Effector memory CD8-positive, alpha-beta T cell (primary cell): Measurements from ENCODE around the gene GKN2.

Source experiments
- ATAC-seq: fragments of 150-1000 bp; cut with Tn5 transposase; replicated peaks from 2 replicates; pipeline ENCODE4 v1.10.0; 2021; ENCODE audit warnings: mild to moderate bottlenecking, moderate library complexity
- DNase-seq, 3 experiments: peaks; one replicate each; pipeline ENCODE4 v3.0.0; 2021
- H3K27ac Mint-ChIP-seq, 2 donors: one replicate each; pipeline ENCODE4 v1.8.0; 2022; ENCODE audit warnings: mild to moderate bottlenecking in 2 of 2, mixed read lengths in 2 of 2, moderate library complexity in 2 of 2
- H3K27me3 Mint-ChIP-seq, 2 donors: one replicate each; pipeline ENCODE4 v1.8.0; 2022; ENCODE audit warnings: mixed read lengths in 2 of 2
- H3K36me3 Mint-ChIP-seq: one replicate; pipeline ENCODE4 v1.8.0; 2022; ENCODE audit warnings: mild to moderate bottlenecking, moderate library complexity, mixed read lengths; ENCODE audit not compliant: insufficient read depth
- H3K4me1 Mint-ChIP-seq, 2 donors: one replicate each; pipeline ENCODE4 v1.8.0; 2022; ENCODE audit warnings: low read depth in 2 of 2, mixed read lengths in 2 of 2
- H3K4me3 Mint-ChIP-seq, 2 donors: one replicate each; pipeline ENCODE4 v1.8.0; 2022; ENCODE audit warnings: mild to moderate bottlenecking in 2 of 2, mixed read lengths in 2 of 2, moderate library complexity in 2 of 2
- H3K9me3 Mint-ChIP-seq, 2 donors: one replicate each; pipeline ENCODE4 v1.8.0; 2022; ENCODE audit warnings: mixed read lengths in 2 of 2
- total RNA-seq, 9 experiments: gene quantifications; one replicate each; lab custom pipeline; 2026; lab: John Stamatoyannopoulos, UW

GKN2 gene, protein sequence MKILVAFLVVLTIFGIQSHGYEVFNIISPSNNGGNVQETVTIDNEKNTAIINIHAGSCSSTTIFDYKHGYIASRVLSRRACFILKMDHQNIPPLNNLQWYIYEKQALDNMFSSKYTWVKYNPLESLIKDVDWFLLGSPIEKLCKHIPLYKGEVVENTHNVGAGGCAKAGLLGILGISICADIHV
- total RNA-seq = 0 reads per million in 9 experiments

DNA sequence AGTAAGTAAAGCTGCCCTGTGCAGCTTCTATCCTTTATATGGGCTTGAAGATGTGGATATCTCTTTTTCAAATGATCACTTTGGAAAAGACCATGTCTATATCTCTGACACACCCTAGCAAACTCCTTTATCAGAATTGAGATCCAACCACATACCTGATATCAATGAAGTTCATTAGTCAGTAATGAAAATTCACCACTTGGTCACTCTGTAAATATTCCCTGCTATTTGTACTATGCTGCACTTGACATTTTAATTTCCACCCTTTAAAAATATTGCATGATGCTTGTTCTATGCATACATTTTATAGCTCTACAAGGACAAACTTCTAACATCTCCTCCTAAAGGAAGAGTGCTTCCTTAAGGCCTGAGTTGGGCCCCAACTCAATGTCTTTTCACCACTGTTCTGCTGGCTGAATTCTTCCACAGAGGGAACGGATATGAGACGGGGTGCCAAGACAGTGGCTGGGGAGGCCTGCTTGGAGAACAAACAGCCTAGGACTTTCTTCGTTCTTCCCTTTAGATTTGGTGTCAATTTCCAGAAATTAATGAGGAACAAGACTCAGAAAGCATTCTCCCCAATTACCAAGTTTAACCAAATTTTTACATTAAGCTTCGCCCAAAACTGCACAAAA, at the start of gene GKN2:
GKN2 (minus strand) TSS at position 7 of the 635 bp plus-strand sequence. CDS start 32 bp downstream, outside the sequence.
- Mint-ChIP-seq H3K27me3 (peaks cover 53 to 55% of the 10 kb centered on the region in 2 donors), H3K4me1 (no peaks in the 10 kb centered on the region), H3K36me3 (no peaks in the 10 kb centered on the region), H3K9me3 (peaks cover 0 to 2% of the 10 kb centered on the region in 2 donors), H3K27ac (no peak within 1 kb of the TSS), H3K4me3 (no peak within 1 kb of the TSS)
- ATAC-seq (no peak), DNase-seq (no peak)

- DNase-seq = no peak
- peaks cover 67 to 68% of the 10 kb centered on the region in 2 donors for H3K27me3 Mint-ChIP-seq
- H3K36me3 Mint-ChIP-seq = no peaks in the 10 kb centered on the region
- no peaks in the 10 kb centered on the region for H3K9me3 Mint-ChIP-seq
- no peak overlapping the region for H3K27ac Mint-ChIP-seq
- ATAC-seq = no peak
- H3K4me3 Mint-ChIP-seq = no peak overlapping the region
- H3K4me1 Mint-ChIP-seq = no peaks in the 10 kb centered on the region
Observed at GRCh38 chr2:69001879-69002278, 49.2 kb upstream of the GKN2 start.

- Mint-ChIP-seq H3K27ac (no peak overlapping the region), H3K4me3 (no peak overlapping the region), H3K9me3 (no peaks in the 10 kb centered on the region), H3K36me3 (no peaks in the 10 kb centered on the region), H3K27me3 (peaks cover 59 to 60% of the 10 kb centered on the region in 2 donors), H3K4me1 (no peaks in the 10 kb centered on the region)
- no peak for ATAC-seq
- no peak for DNase-seq
Observed at GRCh38 chr2:68997401-68997800, 44.7 kb upstream of the GKN2 start.

GRCh38 chr2:68995916-68996315, 43.2 kb upstream of the GKN2 start:
- Mint-ChIP-seq H3K4me1 (no peaks in the 10 kb centered on the region), H3K9me3 (no peaks in the 10 kb centered on the region), H3K4me3 (no peak overlapping the region), H3K36me3 (no peaks in the 10 kb centered on the region), H3K27ac (no peak overlapping the region), H3K27me3 (peaks cover 45 to 47% of the 10 kb centered on the region in 2 donors)
- ATAC-seq = no peak
- DNase-seq = no peak

- H3K4me1 Mint-ChIP-seq = no peaks in the 10 kb centered on the region
- H3K36me3 Mint-ChIP-seq = no peaks in the 10 kb centered on the region
- H3K9me3 Mint-ChIP-seq = no peaks in the 10 kb centered on the region
- ATAC-seq (no peak), DNase-seq (no peak)
- H3K27ac Mint-ChIP-seq = no peak overlapping the region
- H3K4me3 Mint-ChIP-seq = no peak overlapping the region
- H3K27me3 Mint-ChIP-seq = peaks cover 44 to 46% of the 10 kb centered on the region in 2 donors
Observed at GRCh38 chr2:68994864-68995263, 42.2 kb upstream of the GKN2 start.

DNA sequence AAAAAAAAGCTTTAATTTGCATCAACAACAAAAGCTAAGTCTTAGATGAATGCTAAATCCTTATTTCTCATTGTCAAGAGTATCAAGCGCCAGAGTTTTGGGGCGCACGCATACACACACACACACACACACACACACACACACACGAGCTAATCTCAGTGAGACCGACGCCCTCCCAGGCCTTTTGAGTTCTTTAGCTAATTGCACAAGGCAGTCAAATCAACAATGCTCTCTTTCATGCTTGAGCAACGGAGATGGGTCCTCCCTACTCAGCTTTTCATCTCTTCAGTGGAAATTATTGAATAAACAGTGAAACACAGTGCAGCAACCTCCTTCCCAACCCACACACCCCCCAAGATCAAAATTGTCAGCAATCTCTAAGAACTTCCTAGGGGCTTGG, 41.0 kb upstream of the GKN2 start:
- Mint-ChIP-seq H3K27me3 (peaks cover 37 to 40% of the 10 kb centered on the region in 2 donors), H3K4me1 (no peaks in the 10 kb centered on the region), H3K4me3 (no peak overlapping the region), H3K36me3 (no peaks in the 10 kb centered on the region), H3K9me3 (no peaks in the 10 kb centered on the region), H3K27ac (no peak overlapping the region)
- DNase-seq (no peak), ATAC-seq (no peak)

DNA sequence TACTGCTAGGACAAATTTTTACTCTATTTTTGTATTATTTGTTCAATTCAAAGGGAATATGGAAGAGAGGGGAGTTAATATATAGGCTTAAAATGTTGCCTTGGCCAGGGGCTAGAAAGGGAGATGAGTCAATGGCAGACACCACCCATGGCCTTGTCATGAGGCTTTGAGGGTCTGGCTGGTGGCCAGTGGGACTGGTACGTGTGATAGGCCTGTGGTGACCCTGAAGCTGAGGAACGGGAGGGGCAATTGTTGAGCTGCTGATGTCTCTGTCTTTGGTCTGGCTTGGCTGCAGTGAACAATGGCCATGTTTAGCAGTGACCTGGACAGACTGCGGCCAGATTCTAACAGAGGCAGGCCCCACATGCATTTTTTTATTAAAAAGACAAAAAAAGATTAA, 40.2 kb upstream of the GKN2 start:
- H3K36me3 Mint-ChIP-seq = no peaks in the 10 kb centered on the region
- H3K27me3 Mint-ChIP-seq = peaks cover 33 to 34% of the 10 kb centered on the region in 2 donors
- no peak overlapping the region for H3K4me3 Mint-ChIP-seq
- no peaks in the 10 kb centered on the region for H3K9me3 Mint-ChIP-seq
- ATAC-seq (no peak), DNase-seq (no peak)
- no peaks in the 10 kb centered on the region for H3K4me1 Mint-ChIP-seq
- H3K27ac Mint-ChIP-seq = no peak overlapping the region

GRCh38 chr2:68992341-68992740, 39.6 kb upstream of the GKN2 start:
- Mint-ChIP-seq H3K27me3 (peaks cover 32 to 34% of the 10 kb centered on the region in 2 donors), H3K4me1 (no peaks in the 10 kb centered on the region), H3K4me3 (no peak overlapping the region), H3K9me3 (no peaks in the 10 kb centered on the region), H3K36me3 (peaks cover 2% of the 10 kb centered on the region), H3K27ac (no peak overlapping the region)
- DNase-seq = no peak
- no peak for ATAC-seq

- no peak for ATAC-seq
- H3K4me1 Mint-ChIP-seq = no peaks in the 10 kb centered on the region
- no peaks in the 10 kb centered on the region for H3K9me3 Mint-ChIP-seq
- no peak overlapping the region for H3K4me3 Mint-ChIP-seq
- H3K27ac Mint-ChIP-seq = no peak overlapping the region
- peaks cover 2% of the 10 kb centered on the region for H3K36me3 Mint-ChIP-seq
- DNase-seq = no peak
- H3K27me3 Mint-ChIP-seq = peaks cover 22 to 27% of the 10 kb centered on the region in 2 donors
Observed at GRCh38 chr2:68989035-68989434, 36.3 kb upstream of the GKN2 start.

DNA sequence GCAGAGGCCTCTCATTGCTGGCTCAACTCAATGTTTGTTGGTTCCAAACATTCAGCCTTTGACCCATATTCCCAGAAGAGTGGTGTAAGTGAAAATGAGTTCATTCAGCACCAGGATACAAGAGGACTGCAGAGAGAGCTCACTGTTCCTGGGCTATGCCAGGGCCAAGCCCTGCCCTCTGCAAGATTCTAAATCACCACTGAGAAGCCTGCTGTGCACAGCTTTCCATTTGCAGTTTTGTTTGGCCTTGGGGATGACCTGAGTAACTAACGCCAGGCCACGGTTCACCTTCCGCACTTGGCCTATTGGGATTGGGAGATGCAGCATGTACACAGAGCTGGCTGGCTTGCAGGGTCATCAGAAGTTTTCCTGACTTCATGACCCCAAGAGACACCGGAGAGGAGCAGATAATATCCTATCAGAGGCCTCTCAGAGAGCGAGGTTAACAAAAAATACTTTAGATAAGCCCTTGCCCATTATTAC, 34.4 kb upstream of the GKN2 start:
- Mint-ChIP-seq H3K9me3 (no peaks in the 10 kb centered on the region), H3K27me3 (peaks cover 14 to 22% of the 10 kb centered on the region in 2 donors), H3K27ac (no peak overlapping the region), H3K4me3 (no peak overlapping the region), H3K36me3 (peaks cover 2% of the 10 kb centered on the region), H3K4me1 (no peaks in the 10 kb centered on the region)
- ATAC-seq (no peak), DNase-seq (no peak)

GRCh38 chr2:68980956-68981355, 28.3 kb upstream of the GKN2 start:
- H3K36me3 Mint-ChIP-seq = no peaks in the 10 kb centered on the region
- ATAC-seq (no peak), DNase-seq (no peak)
- peaks cover 0 to 4% of the 10 kb centered on the region in 2 donors for H3K4me1 Mint-ChIP-seq
- H3K9me3 Mint-ChIP-seq = no peaks in the 10 kb centered on the region
- H3K27me3 Mint-ChIP-seq = peaks cover 44 to 54% of the 10 kb centered on the region in 2 donors
- no peak overlapping the region for H3K4me3 Mint-ChIP-seq
- no peak overlapping the region for H3K27ac Mint-ChIP-seq

DNA sequence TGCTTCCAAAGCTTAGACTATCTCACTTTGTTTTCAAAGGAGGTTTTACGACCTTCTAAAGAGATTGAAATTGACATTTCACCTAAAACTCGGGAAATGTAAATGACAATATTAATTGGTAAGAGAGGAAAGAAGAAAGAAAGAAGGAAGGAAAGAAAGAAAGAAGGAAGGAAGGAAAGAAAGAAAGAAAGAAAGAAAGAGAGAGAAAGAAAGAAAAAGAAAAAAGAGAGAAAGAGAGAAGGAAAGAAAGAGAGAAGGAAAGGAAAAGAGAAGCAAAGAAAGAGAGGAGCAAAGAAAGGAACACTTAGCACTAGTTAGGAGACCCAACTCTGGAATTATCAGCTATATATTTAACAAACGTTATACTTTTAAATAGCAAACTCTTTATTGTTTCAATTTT, 25.4 kb upstream of the GKN2 start:
- H3K9me3 Mint-ChIP-seq = no peaks in the 10 kb centered on the region
- H3K36me3 Mint-ChIP-seq = no peaks in the 10 kb centered on the region
- no peak overlapping the region for H3K27ac Mint-ChIP-seq
- ATAC-seq (no peak), DNase-seq (no peak)
- peaks cover 0 to 4% of the 10 kb centered on the region in 2 donors for H3K4me1 Mint-ChIP-seq
- peaks cover 67% of the 10 kb centered on the region in 2 donors for H3K27me3 Mint-ChIP-seq
- H3K4me3 Mint-ChIP-seq = no peak overlapping the region

DNA sequence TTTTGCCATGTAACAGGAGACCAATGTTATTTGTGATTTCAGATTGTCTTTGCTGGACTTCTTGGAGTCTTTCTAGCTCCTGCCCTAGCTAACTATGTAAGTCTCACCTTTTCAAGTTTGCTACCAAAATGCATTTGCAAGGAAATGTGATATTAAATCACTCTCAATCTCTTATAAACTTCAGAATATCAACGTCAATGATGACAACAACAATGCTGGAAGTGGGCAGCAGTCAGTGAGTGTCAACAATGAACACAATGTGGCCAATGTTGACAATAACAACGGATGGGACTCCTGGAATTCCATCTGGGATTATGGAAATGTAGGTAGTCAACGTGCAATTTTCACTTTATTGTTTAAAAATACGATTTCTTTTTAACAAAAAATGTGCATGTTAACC, 24.8 kb upstream of the GKN2 start:
- Mint-ChIP-seq H3K27me3 (peaks cover 67 to 70% of the 10 kb centered on the region in 2 donors), H3K27ac (no peak overlapping the region), H3K4me3 (no peak overlapping the region), H3K36me3 (no peaks in the 10 kb centered on the region), H3K9me3 (no peaks in the 10 kb centered on the region), H3K4me1 (peaks cover 0 to 4% of the 10 kb centered on the region in 2 donors)
- ATAC-seq (no peak), DNase-seq (no peak)

GRCh38 chr2:68975844-68976243, 23.2 kb upstream of the GKN2 start:
- no peaks in the 10 kb centered on the region for H3K9me3 Mint-ChIP-seq
- no peak overlapping the region for H3K27ac Mint-ChIP-seq
- peaks cover 57 to 60% of the 10 kb centered on the region in 2 donors for H3K27me3 Mint-ChIP-seq
- no peak for DNase-seq
- H3K4me3 Mint-ChIP-seq = no peak overlapping the region
- H3K36me3 Mint-ChIP-seq = no peaks in the 10 kb centered on the region
- no peak for ATAC-seq
- H3K4me1 Mint-ChIP-seq = peaks cover 0 to 4% of the 10 kb centered on the region in 2 donors
